ENCODE measurements around the gene GALNT2.

GALNT2 gene

DNA sequence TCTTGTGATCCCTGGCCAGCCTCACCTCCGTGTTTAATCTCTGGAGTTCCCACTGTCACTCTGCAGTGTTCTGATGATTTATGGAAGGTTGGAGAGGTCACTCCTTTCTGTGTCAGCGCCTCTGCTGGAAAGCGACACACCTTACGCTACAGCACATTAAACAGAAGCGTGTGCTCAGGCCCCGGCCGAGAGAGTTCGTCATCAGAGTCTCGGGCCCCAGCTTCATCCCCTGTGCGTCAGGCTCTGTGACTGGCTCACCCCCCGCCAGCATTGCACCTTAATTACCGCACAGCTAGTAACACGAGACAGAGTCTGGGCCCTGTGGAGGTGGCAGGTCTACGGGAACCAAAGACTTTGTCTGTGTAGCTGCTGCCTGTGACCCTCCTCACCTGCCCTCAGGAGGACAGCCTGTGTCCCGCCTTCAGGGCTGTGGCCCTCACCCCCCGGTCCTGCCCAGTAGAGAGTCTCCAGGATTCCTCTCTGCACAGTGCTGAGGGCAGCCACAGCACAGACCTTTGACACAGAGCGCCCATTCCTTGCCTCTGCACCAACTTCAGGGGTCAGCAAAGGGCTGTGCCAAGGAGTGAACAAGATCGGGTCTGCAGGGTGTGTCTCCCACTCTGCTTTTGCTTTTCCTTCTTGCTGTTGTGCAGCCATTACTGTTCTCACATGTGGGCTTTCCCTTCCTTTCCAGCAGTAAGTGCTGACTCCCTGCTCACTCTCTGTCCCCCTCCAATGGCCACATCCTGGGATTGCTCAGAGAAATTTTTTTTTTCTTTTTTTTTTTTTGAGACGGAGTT lies 201.5 kb downstream of the GALNT2 start:
- no peak for DNase-seq

DNA sequence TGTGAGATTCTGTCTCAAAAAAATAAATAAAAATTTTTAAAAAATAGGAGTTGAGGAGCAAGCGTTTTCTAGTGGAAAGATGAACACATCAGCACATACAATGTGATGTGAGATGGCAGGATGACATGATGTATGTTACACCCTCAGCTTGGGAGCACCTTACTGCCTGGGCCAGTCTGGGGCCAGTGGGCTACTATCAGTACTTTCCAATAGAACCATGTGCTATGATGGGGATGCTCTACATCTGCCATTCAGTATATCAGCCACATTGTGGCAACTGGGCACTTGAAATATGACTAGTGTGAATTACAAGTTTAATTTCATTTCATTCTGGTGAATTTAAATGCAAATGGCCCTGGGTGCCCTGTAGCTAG lies 203.1 kb downstream of the GALNT2 start:
- no peak for DNase-seq

DNA sequence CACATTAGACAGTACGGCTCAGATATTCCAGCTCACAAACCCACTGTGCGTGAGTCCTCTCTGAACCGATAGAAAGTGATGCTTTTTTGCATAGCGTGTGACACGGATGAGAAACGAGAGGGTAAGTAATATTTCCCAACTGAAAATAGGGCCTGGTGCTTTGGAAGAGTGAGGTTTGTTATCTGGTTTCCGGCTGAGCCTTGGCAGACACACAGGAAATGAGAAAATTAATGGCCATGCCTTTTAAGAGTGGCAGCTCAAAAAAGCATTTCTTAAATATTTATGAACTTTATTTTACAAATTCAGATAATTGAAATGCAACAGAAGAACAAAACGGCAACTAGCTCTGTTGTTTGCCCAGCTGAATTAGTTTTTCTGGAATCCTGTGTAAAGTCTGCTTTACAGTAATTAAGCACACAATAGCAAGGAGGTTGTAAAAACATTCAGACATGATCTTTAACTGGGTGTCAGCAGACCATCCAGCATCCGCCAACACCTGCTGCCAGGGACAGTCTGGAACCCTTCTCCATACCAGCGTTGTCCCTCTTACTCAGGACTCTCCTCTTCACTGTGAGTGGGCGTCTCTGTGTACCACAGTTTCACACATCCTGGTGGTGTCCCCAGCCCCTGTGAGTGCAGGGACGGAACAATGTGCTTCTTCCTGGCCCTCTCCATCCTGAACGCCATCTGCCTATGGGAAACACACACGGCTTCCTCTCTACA lies 203.7 kb downstream of the GALNT2 start:
- peak in 1 of 2 donors; percentile 9 for DNase-seq

DNA sequence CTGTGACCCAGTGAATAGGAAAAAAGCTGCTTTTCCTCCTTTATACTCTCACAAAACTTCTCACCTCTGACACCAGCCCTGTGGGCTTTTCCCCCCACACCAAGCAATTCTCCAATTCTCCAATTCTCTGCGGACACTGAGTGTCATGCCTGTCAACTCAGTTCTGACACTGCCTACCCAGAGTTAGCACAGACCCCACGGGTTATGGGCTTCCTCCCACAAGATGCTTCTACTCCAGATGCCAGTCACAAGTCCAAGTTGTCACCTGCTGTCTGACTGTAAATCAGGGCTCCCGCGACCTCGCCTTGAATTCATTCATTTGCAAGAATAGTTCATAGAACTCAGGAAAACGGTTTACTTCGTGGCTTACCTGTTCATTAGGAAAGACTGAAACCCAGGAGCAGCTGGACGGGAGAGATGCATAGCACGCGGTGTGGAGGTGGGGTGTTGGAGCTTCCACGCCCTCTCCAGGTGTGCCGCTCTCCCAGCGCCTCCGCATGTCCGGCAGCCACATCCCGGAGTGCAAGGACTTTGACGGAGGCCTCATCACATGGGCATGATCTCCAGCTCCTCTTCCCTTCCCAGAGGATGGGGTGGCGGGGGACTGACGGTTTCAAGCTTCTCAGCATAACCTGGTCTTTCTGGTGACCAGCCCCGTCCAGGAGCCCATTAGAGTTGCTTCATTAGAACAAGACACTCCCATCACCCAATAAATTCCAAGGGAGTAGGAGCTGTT lies 204.4 kb downstream of the GALNT2 start:
- DNase-seq: no peak

DNA sequence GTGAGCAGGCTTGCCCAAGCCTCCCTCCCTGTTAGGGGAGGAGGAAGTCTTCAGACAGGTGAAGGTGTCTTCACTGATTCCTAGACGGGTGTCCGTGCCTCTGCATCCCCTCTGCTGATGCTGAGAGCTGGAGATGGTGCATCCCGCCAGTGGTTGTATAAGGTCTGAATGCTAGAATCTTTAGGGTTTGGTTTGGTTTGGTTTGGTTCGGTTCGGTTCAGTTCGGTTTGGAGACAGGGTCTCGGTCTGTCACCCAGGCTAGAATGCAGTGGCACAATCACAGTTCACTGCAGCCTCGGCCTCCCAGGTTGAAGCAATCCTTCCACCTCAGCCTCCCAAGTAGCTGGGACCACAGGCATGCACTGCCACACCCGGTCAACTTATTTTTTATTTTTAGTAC lies 205.5 kb downstream of the GALNT2 start:
- DNase-seq: no peak

DNA sequence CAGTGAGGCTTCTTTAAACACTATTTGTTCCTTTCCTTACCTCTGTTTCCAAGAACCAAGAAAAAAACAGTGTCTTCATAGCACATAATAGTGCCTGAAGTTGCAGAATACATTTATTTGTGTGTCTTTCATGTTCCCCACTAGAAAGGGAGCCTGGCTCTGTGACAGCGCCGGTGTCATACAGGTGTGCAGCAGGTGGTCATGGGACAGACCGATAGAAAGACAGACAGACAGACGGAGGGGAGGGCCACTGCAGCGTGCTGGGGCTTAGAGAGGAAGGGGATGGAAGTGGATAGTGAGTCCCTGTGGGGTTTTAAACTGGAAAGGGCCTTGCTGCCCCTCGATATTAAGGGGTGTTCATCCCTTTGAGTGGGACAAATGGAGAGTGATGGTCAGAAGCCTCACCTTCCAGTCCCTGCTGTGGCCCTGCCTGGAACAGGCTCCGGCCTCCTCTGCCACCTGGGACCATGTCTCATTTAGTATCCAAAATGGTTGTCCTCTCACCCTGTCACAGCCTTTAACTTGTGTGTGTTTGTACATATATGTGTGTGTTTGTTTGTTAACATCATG lies 206.2 kb downstream of the GALNT2 start:
- DNase-seq: no peak

DNA sequence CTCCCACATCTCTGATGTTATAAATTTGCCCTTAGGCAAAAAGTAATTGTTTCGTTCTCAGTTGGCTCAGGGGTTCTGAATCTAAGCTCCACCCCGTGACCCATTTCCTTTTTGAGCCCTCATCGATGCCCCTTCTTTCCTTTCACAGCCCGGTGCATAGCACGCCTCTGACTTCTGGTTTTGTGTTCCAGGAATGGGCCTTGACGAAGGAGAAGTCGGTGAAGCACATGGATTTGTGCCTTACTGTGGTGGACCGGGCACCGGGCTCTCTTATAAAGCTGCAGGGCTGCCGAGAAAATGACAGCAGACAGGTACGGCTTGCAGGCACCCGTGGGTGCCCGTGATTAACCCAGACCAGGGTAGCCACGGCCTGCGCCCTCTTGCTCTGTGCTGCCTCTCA lies 207.2 kb downstream of the GALNT2 start:
- no peak for DNase-seq

DNA sequence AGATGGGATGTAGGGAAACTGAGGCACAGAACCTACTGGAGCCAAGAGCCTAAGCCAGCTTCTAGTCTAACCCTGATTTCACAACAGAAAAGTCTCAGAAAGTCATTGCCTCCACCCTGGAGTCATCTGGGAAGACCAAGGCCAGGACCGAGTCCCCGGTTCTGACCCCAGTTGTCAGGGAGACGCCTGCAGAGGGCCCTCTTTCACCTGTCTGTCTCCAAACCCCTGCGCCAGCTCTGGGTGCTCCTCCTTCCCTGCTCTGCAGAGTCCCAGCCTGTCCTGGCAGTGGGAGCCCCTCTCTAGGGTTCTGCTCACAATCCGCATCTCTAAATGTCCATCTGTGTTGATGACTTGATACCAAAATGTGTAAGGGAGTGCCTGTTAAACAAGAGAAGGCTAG lies 209.4 kb downstream of the GALNT2 start:
- DNase-seq: no peak

DNA sequence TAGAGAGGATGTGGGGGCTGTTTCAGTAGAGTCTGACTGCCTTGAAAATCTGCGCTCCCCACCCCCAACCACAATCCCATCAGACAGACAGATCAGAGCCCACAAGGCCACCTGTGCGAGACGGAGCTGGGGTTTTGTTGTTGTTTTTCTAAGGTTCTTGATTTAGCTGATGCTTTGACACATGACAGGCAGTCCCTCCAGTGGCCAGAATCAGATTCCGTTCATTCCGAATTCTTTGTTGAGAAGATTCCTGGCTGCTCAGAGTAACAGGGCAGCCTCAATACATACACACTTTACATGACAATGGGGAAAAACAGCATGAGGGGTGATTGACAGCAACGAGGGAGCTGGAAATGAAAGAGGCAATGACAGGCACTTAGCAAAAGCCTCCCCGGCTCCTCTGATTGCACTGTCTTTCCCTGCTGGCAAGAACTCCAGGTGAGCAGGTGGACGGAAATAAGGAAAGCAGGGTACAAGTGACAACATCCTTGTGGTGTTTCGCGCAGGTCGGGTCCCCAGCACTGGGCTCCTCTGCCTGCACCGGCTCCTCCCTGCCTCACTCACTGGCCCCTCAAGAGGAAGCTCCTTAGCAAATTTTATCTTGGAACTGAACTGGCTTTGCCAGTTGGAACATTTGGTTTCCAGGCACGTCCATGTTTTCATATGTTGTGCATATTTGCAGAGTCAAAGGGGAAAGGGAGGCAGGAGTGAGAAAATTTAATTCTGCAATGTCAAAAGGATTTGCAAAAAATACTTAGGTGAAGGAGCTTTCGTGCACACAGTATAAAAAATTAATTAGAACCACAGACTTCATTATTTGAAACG lies 210.4 kb downstream of the GALNT2 start:
- DNase-seq: no peak

DNA sequence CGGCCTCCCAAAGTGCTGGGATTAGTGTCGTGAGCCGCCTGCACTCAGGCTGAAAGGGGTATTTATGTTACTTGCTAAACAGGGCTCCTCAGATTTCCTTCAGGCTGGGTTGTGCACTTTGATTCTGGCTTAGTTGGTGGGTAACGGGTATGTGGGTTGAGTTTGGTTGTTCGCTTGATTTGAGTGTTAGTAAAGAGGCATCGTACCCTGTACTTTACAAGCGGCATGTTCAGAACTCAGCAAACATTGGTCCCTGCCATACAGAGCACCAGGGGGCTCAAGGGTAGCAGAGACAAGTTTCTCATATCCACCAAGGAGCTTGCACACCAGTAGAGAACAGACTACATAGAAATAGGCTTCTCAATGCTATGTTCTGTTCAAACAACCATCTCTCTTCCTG lies 211.3 kb downstream of the GALNT2 start:
- no peak for DNase-seq

DNA sequence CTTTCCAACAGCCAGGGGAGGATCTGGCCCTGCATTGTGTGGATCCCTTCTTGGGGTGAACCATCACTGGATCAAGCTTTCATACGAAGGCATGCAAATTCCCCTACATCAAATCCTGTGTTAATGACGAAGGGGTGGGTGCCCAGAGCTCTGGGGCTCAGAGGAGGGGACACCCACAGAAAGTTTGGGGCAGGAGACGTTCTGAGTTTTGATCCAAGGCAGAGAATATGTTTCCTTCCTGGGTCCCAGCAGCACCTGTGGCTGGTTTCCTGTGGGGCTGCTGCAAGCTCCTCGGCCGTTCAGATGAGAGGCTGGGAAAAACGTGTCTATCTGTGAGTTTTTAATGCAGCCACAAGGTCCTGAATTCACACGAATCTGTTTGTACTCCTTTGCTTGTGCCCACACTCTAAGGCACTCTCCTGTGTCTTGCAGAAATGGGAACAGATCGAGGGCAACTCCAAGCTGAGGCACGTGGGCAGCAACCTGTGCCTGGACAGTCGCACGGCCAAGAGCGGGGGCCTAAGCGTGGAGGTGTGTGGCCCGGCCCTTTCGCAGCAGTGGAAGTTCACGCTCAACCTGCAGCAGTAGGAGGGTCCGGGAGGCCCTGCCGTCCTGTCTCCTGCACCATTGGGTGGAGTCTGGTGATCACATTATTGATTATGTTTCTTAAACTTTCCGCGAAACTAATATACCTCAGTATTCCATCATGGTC lies 212.0 kb downstream of the GALNT2 start:
- DNase-seq: no peak

DNA sequence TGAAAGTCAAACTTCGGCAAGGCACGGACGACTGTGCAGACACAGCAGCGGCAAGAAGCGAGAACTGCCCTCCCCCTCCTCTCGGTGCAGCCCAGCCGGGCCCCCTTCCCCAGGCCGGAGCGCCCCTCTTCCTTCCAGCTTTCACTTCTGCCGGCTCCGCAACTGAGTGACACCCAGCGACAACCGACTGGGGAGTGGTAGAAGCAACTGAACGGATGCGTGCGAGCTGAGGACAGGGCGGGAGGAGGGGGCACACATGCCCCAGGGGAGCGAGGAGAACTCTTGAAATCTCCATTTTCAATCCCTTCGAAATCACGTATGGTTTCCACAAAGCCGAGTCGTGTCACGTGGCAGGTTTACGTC lies 212.5 kb downstream of the GALNT2 start:
- DNase-seq: no peak

DNA sequence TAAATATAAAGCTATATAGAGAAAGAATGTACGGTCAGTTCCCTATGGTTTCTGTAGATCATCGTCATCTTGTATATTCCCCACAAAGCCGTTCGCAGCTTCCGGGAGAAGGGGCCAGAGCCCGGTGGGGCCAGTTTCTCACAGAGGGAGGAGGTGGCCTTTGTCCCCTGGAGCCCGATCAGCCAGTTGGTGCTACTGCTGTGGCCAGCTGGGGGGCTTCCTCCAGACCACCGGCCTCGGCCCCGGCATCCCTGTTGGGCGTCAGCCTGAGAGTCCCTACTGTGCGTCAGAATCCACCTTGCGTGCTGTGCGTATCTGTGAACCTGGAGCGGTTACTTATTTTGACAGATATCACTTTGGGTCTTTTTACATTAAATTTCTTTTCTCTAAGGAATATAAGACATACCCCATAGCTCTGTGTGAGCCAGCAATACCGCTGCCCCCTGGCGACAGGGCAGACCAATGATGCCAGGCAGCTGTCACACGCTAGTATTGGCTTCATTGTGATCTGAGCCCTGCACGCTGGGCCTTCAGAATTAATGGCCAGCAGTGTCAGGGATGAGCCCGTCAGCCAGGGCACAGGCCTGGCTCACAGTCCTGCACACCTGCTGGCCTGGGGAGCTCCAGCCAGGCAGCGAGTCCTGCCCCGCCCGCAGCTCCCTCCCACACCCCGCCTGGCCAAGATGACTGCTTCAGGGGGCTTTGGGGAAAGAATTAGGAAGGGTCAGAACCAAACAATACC lies 213.2 kb downstream of the GALNT2 start:
- DNase-seq: no peak

DNA sequence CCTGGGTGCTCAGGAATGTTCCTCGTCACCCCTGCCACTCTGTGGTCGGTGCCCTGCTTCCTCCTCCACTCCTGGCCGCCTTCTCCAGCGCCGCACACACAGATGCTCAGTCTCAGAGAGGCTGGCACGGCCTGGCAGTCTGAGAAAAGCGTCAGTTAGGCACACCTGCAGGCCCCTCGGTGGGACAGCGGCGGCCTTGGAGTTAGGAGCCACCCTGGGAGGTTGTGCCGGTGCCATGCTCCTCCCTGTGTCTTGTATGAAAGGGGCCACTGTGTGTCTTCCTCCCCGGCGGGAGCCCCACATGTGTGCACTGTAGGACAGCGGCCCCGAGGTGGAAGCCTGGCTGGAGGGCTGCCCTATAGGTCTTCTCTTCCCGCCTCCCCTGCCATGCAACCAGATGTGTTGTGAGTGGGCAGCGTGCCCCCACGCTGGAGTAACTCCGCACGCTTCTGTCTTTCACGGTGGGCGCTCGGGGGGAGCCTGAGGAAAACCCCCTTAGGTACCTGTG lies 213.9 kb downstream of the GALNT2 start:
- DNase-seq: no peak

DNA sequence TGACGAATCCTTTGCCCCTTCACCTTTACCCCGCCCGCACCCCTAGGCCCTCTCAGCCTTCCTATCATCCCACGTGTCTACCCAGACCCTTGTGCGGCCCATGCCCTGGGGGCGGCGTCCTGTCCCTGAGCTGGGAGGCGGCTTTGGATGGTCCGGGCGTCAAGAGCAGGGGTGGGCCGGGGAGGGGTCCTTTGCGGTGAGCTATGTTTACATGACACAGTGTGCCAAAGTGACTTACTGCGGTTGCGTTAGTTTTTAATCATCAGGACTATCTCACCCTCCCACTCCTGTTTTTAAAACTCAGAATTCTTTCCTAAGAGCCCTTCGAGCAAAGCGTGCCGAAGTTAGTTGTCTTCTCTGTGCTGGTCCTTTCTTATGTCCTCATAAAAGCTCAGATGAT lies 214.5 kb downstream of the GALNT2 start:
- no peak for DNase-seq

DNA sequence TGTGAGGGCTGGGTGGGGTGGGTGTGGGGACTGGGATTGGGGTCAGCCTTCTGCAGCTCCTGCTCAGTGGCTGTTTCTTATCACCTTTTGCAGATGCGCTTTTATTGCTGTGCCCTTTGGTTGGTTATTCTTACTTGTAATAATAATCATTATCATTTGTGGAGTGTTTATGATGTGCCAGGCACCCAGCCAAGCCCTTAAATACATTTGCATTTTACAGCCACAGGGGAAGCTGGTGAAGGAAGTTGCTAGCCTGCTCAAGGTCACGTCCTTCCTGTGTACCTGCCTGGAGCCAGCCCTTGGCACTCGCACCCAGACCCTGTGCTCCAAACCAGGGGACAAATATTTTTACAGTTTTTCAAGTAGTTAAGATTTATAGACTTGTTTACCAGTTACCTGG lies 215.1 kb downstream of the GALNT2 start:
- peak in 1 of 2 donors; percentile 26 for DNase-seq

DNA sequence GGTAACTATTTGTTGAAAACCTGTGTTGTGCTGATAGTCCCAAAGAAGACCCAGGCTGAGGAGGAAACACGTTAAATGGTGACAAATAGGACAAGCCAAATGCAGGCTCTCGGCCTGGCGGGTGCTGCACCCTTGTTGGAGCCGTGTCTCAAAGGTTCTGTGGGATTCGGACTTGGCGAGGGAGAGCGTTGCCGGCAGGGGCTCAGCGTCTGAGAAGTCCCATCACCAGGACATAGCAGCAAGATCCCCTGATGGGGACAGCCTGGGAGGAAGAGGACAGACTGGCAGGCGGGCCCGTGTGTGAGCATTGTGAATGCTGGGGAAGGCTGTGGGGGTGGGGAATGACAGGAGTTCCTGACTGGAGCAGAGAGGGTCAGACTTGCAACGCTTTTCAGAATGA lies 216.6 kb downstream of the GALNT2 start:
- no peak for DNase-seq

DNA sequence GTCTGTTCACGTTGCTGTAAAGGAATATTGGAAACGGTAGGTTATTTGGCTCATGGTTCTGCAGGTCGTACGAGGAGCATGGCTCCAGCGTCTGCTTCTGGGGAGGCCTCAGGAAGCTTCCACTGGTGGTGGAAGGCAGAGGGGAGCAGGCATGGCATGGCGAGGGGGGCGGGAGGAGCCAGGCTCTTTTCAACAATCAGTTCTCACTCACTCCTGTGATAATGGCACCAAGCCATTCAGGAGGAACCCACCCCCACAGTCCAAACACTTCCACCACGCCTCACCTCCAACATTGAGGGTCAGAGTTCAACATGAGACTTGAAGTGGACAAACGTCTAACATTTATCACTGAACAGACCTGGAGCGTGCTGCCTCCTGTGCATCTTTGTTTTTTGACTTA lies 217.9 kb downstream of the GALNT2 start:
- DNase-seq: no peak

DNA sequence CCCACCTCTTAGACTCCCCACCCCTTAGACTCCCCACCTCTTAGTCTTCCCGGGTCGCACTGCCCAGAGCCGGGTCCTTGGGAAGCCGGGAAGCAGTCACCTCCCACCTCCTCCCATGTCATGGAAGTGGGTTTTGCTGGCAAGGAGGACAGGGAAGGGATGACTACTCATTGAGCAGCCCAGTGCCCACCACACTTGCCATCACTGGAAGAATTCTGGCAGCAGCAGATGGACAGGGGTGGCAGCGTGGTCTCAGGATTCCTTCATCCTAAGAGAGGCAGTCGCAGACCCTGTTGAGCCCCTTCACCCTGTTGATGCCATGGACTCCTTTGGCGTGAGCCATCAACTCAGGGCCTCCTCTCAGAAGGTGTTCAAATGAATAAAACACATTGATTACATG lies 218.3 kb downstream of the GALNT2 start:
- no peak for DNase-seq

DNA sequence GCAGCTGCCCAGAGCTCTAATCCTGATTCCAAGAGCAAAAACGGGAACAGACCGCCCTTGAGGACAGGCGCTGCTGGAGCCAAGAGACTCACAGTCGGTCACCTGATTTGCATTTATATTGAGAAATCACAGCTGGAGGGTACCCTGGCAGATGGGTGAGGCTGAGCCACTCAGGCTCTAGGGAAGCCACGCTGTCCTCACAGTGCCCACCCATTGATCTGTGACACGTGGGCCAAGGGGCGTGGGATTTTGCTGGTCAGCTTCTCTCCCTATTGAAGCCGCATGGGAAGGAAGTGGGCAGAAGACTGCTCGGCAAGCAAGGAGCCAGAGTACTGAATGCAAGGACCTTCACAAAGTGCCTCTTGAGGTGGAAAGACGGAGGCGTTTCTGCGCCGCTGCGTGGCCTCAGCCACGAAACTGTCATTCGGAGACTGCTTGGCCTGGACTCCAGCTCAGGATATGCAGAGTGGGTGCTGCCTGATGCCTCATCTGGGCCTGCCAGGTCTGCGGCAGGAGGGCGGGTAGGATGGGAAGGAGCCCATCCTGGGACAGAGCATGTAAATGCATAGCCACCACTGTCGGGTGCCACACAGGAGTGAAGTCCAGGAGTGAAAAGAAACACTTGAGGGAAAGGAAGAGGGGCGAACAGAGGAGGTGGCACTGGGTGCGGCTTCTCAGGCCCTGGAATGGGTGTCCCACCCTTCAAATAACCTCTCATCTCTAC lies 219.3 kb downstream of the GALNT2 start:
- no peak for DNase-seq

All from CD4-positive, alpha-beta T cell treated with Interleukin-4 for 1 hour (primary cell).